GDM1 (cell line): Measurements from ENCODE around the gene PARD3.

Source experiments
- DNase-seq: peaks from one replicate; lab custom pipeline; 2025; lab: John Stamatoyannopoulos, UW

The PARD3 gene

DNA sequence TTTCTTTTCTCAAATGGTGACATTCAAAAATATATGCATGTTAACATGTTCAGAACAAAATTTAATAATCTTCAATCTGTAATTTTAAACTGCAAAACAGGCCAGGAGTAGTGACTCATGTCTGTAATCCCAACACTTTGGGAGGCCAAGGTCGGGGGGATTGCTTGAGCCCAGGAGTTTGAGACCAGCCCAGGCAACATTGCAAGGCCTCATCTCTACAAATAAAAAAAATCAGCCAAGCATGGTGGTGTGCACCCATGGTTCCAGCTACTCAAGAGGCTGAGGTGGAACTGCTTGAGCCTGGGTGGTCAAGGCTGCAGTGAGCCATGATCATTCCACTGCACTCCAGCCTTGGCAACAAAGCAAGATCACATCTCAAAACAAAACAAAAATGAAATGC is 394.3 kb downstream of the PARD3 start:
- no peak for DNase-seq

DNA sequence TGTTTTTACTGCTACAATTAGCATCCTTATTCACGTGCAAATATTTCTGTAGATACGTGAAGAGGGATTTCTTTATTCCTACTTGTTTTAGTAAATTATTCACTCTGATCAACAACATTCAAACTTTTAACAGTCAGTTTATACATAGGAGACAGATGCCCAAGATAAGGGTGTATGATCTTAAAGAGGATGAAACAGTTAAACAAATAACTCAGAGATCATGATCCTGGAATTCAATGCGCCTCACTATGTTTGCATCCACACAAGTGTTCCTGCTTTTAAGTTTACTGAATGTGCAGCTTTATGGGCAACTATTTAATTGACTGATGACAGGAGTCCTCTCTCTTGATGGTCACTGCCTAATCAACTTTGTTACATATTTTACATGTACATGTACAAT is 394.8 kb downstream of the PARD3 start:
- no peak for DNase-seq

DNA sequence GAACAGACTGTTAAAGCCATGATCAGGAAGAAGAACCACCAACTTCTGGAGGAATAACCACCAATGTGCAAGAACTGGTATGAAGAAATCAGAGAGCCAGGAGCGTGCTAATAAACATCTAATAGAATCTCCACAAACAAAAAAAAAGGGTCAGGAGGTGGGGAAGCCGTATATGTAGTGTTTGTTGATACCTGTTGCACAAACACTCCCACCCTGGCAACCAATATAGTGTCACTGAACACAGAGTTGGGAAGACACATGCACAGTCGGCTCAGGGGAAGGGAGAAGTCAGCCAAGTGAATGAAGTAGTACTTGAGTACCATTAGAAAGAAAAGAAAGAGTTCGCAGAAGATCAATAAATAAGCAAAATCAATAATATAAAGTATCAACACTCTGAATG is 400.1 kb downstream of the PARD3 start:
- no peak for DNase-seq

DNA sequence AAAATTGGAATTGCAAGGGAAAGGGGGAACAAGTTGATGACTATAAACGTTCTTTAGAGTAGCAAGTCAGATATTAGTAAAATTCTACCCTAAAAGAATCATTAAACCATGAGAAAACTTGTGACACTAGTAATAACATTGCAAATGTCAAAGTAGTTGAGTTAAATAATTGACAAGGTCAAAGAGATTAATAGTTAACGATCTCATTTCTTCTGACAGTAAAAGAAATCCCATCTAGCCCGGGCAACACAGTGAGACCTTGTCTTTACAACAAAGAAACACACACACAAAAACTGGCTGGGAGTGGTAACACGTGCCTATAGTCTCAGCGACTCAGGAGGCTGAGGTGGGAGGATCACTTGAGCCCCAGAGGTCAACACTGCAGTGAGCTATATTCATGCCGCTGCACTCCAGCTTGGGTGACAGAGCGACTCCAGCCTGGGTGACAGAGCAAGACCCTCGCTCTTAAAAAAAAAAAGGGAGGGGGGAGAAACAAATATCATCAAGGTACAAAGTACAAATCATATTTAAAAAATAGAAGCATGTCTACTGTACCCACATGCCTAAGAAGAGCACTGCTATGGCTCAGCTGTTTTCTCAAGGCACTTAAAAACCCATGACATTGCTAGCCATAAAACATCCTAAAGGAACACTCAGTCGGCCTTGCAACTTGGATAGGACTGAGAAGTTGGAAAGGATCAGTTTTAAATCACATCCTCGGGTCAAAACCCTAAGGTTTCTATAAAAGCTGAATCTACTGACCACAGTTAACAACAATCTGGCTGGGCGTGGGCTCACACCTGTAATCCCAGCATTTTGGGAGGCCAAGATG is 401.1 kb downstream of the PARD3 start:
- DNase-seq, result no peak

DNA sequence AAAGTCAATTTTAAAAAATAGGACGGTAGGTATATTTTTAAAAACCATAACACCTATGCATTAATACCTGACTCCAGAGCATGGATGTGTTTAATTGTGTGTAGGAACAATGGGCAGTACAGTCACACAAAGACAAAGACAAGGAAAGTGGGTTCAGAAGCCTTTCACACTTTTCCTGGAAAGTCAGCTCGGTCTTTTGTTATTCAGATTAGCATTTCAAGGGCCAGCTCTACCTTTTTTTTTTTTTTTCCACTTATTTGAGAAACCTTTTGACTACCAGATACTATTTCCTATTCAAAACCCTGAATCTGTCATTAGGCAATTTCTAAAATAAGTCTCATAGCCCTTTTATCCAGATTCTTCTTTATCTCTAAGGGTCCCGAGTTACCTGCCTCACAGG is 401.9 kb downstream of the PARD3 start:
- DNase-seq, result no peak

DNA sequence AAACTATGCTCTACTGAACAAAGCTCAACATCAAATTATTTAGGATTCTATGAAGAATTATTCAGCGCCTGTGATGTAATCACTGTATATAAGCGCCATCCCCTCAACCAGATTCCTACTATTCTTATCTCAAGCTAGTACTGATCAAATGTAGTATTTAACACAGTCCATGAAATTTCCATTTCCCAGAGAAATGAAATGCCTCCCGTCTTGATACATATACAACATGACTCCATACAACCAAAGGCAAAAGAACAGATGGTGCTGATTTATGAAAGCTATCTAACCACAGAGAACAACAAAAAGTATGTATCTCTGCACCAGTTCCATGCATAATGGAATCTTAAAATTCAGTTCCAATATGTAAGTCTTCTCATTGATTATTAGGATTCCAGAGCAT is 406.1 kb downstream of the PARD3 start:
- no peak for DNase-seq

DNA sequence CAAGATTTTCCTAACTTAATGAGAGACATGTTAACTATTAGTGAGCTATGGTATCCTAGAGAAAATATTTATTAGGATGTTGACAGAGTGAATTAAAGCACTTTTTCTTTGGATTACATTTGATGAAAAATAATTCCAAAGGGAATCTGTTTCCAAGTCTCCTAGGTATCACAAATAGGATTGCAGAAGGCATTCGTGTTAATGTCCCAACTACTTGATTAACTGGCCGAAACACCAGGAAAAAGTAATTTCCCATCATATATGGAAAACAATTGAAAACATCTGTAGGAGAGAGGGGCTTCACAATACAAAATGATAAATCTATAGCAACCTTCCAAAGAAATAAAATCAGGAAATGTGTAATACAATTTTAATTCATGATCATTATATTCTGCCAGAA is 406.7 kb downstream of the PARD3 start:
- no peak for DNase-seq

DNA sequence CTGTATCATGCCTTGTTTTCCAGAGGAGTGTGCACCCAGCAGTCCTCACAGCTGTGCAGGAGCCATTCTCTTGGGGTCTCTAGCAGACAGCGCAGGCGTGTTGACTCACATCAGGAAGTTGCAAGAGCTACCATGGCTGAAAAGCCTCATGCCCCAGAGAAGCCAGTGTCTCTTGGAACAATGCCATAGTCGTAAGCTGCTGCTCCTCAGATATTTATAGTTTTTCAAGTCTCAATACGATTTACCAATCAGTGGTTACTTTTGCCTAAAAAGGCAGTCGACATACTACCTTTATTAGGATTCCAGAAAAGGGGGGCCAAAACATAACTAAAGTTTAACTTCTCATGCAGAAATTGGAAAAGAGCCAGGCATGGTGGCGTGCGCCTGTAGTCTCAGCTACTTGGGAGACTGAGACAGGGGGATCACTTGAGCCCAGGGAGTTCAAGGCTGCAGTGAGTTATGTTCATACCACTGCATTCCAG is 407.7 kb downstream of the PARD3 start:
- DNase-seq, result peak; percentile 1

DNA sequence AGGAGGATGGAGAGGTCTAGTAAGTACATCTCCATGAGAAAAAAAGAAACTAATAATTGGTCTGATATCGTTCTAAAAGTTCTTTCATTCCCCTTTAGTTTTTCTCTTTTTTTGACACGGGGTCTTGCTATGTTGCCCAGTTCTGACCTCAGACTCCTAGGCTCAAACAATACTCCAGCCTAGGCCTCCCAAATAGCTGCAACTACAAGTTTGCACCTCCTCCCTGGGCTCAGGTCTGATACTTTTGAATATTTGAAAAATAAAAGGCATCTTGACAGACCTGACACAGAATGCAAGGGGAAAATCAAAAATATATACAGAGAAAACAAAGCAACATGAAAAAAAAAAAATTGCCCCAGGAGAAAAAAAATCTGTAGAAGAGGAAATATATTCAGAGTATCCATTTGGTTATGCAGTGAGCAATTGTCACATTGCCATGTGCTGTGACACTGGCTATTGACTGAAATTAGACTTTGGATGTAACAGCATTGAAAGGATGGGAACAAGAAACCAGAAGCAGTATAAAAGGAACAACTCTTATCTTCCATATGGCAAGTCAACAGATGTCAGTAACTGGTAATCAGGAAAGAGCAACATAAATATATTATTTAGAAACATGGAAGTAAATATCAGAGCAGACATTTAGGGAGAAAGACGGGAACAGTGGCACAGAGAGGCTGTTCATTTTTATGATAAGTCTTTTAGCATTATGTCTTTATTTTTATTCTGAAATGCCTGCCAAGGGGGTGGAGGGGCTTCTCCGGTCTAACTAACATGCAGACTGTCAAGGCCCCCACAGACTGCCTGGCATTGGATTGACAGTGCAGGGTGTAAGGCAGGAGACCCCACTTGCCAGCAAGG is 408.4 kb downstream of the PARD3 start:
- no peak for DNase-seq

DNA sequence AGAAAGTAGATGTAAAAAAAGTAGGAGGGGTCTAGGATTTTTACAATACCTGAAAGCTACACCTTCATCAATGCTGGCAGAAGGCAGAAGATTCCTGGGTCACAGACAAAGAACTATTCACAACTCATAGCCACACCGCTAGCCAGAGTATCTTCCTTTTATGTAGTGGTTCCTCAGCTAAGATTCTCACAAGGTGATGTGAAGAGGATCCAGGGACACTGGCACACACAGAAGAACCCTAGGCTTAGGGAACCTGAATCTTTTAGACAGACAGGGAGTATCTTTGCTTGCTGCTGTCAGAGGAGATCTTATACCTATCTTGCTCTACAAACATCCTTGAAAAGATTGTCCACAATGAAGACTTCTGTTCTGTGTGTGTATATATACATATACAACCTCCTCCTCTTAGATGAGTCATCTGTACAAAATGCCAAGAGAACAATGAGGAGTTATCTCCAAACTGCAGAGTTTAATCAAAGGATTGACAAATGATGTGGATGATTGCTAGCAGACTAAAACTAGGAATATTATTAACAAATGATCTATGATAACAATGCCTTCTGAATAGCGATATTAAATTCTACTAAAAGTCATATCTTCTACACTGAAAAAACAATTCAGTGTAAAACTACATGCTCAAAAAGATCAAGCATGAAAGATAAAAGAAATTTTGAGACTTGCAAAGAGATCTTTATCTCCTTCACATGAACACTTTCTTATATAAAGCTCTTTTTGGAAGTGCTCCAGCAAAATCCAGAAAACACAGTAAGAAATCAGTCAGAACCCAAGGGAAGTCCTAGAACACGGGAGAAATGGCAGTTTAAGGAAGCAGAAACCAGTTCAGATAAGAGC is 409.3 kb downstream of the PARD3 start:
- DNase-seq, result no peak

DNA sequence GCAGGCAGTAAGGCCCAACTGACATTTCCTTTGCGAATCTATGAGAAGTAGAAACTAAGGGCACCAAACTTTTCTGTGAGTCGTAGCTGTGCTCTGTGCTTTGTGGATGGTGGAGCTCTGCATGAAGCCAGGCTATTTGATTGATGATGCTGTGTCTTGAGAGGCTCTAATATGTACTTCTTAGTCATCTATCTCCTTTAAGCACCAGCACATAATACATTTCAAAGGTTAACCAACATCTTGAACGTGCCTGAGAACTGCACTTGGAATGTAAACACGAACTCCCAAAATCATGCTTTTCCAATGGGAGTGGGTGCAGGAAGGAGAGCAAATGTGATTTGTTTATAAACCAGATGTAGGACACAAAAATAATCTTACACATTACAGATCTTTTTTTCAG is 411.6 kb downstream of the PARD3 start:
- no peak for DNase-seq

DNA sequence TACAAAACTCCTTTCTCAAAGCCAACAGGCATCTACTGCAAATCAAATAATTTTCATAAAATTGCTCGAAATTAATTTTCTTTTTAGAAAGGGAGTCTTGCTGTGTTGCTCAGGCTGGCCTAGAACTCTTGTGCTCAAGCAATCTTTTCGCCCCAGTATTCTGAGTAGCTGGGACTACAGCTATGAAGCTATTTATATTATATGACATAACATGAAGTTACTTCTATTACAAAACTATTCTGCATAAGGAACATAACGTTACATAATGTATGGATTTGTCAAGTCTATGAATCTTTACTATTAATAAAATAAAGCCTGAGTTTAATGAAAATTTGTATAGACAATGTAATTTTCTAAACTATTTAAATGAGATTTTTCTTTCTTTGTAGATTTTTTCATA is 415.0 kb downstream of the PARD3 start:
- no peak for DNase-seq

DNA sequence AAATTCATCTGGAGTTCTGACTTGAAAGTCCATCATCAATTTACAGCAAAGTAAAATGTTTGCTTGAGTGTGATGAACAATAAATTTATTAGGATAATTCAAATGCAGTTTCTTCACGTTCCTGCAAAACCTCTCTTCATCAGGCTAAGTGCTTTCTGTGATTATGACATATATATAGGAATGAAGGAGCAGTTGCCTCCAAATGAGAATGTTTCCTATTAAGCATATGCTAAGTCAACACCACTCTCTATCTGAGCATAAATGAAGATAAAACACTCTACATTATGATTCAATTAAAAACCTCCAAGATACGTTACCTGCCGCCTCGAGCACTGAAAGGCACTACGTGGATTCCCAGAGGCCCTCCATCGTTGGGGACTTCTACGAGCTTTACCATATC is 416.1 kb downstream of the PARD3 start:
- DNase-seq, result no peak

DNA sequence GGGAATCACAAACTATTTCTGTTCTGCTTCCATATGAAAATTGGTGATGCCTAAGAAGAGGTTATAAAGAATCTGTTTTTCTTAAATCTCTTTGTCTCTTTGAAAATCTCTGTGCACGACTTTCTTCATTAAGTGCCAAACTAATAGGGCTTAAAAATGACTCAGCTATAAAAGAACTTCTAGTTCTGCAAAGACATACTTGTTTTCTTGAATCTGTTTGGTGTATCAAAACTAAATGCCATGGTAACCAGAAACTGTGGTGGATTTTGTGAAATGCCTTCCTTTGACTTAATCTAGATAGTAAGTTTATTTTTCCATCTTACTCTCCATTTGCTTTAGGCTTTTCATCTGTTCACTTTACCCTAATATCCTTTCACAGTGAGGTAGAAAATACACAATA is 417.8 kb downstream of the PARD3 start:
- DNase-seq, result no peak

DNA sequence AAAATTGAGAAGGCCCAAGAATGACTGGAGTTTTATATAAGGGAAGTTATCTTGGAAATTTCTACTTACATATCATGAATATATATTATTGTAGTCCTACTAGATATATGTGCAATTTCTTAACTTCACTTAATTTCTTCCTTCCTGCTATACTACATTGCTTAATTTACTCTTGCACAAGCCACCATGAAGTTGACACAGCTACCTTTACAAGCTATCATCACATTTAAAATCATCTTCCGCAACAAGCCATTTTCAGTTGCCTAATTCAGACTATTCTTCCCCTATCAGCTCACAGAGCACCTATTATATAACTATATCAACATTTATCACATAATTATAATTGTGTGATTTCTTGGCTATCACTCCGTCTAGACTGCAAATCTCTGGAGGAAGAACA is 418.4 kb downstream of the PARD3 start:
- no peak for DNase-seq

DNA sequence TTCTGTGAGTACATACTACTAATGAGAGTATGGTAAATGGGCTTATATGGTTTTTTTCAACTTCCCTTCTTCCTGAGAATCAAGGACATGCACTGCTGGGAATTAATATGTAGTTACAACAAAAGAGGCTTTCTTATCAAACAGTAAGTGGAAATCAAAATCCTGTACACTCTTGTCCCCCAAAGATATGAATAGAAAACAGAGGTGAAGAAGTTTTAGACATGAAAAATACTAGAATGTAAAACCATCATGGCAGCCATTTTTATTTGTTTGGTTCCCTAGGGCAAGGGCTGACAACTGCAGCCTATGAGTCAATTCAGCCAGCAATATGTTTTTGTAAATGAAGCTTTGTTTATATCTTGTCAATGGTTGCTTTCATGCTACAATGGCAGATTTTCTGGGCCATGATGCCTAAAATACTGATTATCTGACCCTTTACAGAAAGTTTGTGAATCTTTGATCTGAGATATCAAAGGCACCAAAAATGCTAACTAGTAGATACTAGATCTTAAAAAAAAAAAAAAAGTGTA is 422.4 kb downstream of the PARD3 start:
- no peak for DNase-seq

DNA sequence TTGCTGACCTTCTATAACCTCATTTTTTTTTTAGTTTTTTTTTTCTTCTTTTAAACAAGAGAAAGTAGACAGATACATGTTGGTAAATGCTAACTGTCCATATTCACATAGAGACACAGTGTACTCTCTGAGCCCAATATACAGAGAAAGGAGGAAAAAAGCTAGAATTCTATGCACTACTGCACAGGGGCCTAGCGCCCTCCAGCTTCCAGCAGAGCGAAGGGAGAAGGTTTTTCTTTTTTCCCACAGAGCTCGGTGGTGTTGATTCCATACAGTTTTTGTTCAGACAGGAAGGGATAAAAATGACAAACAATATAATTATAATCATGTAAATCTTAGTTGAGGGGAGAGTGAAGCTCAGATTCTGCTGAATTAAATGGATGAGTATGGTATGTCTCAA is 423.9 kb downstream of the PARD3 start:
- DNase-seq, result peak; percentile 13

DNA sequence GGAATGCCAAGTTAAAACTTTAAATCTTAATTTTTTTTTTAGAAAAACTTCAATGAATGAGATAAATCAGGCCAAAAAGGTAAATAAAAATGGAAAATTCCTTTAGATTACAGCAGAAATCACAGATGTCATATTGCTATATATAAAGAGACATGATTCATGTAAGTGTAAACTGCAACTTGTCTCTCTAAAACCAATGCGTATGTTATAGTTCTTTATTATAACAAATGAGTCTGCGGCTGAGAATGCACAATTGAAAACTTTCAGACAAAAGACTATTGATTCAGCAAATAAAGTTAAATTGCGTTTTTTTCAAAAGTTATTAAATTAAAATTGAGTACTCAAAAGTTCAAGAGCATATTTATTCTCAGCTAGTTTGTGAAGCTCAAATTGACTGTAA is 425.3 kb downstream of the PARD3 start:
- DNase-seq, result no peak

DNA sequence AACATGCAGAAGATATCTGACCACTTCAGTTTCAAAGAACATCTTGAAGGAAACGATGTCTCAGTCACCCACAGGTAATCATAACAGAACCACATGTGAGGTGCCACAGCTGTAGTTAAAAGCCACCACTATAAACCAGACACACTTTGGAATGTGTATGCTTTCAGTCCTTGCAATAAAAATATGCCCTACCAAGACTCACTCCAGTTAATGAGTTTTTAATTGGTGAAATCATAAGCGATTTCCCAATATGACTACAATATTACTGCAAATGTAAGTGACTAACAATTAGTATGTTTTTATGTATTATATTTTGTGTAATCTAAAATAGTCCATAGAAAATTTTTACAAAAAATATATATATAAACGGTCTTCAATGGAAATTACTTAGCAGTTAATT is 428.2 kb downstream of the PARD3 start:
- no peak for DNase-seq

DNA sequence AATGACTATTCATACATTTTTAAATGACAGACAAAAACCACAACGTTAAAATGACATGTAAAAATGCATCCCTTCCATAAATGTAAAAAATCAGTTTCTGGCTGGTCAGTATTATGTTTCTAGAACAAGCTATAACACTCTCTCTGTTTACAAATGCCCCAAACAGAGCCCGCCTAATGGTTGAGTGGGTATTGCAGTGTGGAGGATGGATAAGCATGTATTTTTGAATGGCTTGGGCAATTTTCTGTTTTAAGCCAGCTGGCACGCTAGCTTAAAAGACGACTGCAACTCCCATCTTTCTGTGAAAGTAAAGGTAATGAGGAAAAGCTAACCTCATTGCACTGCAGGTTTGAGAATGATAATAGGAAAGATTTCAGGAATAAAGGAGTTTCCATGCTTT is 430.7 kb downstream of the PARD3 start:
- DNase-seq, result no peak

DNA sequence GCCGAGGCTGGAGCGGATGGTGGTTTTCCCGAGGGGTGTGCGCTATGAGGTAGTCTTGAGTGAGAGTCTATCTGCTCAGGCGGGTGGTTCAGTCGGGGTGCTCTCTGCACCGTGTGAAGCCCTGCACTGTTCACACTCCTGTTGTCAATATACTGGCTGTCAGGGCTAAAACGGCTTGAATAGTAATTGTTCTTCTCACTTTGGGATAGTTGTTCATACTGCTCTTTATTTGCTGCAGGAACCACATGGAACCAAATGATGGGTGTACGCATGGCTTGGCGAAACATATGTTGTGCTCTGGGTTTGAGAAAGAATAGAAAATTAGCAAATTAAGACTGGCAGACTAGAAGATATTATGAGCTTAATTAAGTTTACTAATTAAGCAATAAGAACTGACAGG is 432.5 kb downstream of the PARD3 start:
- DNase-seq, result no peak

DNA sequence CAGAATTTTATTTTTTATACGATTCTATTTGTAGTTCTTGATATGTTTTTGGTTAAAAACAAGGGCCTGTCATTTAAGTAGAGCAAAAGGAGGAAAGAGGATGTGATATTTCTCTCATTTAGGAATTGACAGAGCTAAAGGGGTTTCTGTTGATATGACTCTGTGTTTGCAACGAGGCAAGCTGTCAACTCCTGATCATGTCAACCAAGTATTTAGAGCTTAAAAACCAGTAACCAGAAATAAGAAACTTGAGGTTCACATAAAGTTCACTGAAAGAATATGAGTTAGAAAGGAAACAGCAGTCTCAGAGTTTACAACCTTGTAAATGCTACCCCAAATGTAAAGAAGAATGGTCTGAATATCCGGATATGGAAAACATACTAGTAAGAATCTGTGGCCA is 434.2 kb downstream of the PARD3 start:
- no peak for DNase-seq
